GM12878 (cell line): Measurements from ENCODE around the gene R3HDM2. TPM values are rescaled to one million over a fixed set of nuclear protein-coding genes. Genes with fewer than 3 reads are reported as not detected.
"Not testable (repeated sequence)": the region's sequence is repeated elsewhere in the genome, so short reads cannot be mapped to it uniquely, and the experiment has no call there.

Experiments used
- ATAC-seq: fragments of 200-7000 bp; cut with Tn5 transposase; 3 replicates; pipeline ENCODE4 v1.9.1; 2020; ENCODE audit warnings: mild to moderate bottlenecking, moderate library complexity
- BruUV-seq: library from RNA; stranded (reverse); fragments of 400-500 nt; replicated peaks from 2 replicates; lab custom pipeline; 2021; lab: Mats Ljungman, UMichigan
- CTCF ChIA-PET: fragments of 300-600 bp; sonication (Branson Sonifier 250); formaldehyde crosslinking; extraction: SDS; loops from one replicate; lab custom pipeline; 2021; ENCODE audit warnings: inconsistent platforms; lab: Yijun Ruan, JAX
- POLR2A ChIA-PET: fragments of 350-600 bp; formaldehyde crosslinking; extraction: SDS; loops from one replicate; lab custom pipeline; 2021; ENCODE audit warnings: inconsistent platforms; lab: Charles Lee
- RAD21 ChIA-PET: fragments of 300-600 bp; sonication (Branson Sonifier 250); formaldehyde crosslinking; loops from one replicate; lab custom pipeline; 2023; ENCODE audit warnings: antibody characterized with exemption; ENCODE audit not compliant: unreplicated experiment; lab: Charles Lee
- SMC1A ChIA-PET: fragments of 300-600 bp; sonication (Branson Sonifier 250); formaldehyde crosslinking; loops from one replicate; lab custom pipeline; 2023; ENCODE audit not compliant: unreplicated experiment, uncharacterized antibody; lab: Charles Lee
- DNase-seq: peaks from one replicate; pipeline ENCODE4 v3.0.0-alpha.2; 2011; ENCODE audit warnings: low read depth, low spot score
- FAIRE-seq: peaks from 3 replicates; lab custom pipeline; 2011; peaks lifted over from hg19 to GRCh38; lab: Jason Lieb, UNC
- H2AFZ ChIP-seq: 2 replicates; pipeline ENCODE4 v1.6.0; 2011; ENCODE audit warnings: low read depth, low read length, control low read depth; ENCODE audit not compliant: control insufficient read depth
- H3K27ac ChIP-seq: 2 replicates; pipeline ENCODE4 v1.5.1; 2011; ENCODE audit warnings: control low read depth; ENCODE audit not compliant: control insufficient read depth, insufficient read depth
- H3K27me3 ChIP-seq, 2 experiments: replicated peaks in 1 of 2; 2 replicates each; pipeline versions ENCODE4 v1.6.0 to v1.6.1; 2011; ENCODE audit warnings: low read length in 1 of 2; ENCODE audit not compliant: control insufficient read depth in 2 of 2, insufficient read depth in 2 of 2
- H3K36me3 ChIP-seq, 2 experiments: 2 replicates each; pipeline ENCODE4 v1.5.1; 2011; ENCODE audit warnings: low read length in 1 of 2; ENCODE audit not compliant: control insufficient read depth in 2 of 2, insufficient read depth in 2 of 2
- H3K4me1 ChIP-seq: 2 replicates; pipeline ENCODE4 v1.6.1; 2011; ENCODE audit warnings: mild to moderate bottlenecking, low read length, moderate library complexity, mixed read lengths; ENCODE audit not compliant: control insufficient read depth, insufficient read depth
- H3K4me2 ChIP-seq: 2 replicates; pipeline ENCODE4 v1.6.0; 2011; ENCODE audit warnings: control low read depth; ENCODE audit not compliant: control insufficient read depth, insufficient read depth
- H3K4me3 ChIP-seq: fragments of 200-600 bp; sonication (generic); 2 replicates; pipeline ENCODE4 v1.5.1; 2016
- H3K79me2 ChIP-seq: 2 replicates; pipeline ENCODE4 v1.6.0; 2011; ENCODE audit warnings: low read length; ENCODE audit not compliant: control insufficient read depth, insufficient read depth
- H3K9ac ChIP-seq: 2 replicates; pipeline ENCODE4 v1.8.0; 2011; ENCODE audit warnings: low read length, control low read depth, mixed read lengths; ENCODE audit not compliant: control insufficient read depth, insufficient read depth
- H3K9me3 ChIP-seq: replicated peaks from 3 replicates; pipeline ENCODE4 v1.5.1; 2011; ENCODE audit warnings: mild to moderate bottlenecking, low read length; ENCODE audit not compliant: control insufficient read depth, insufficient read depth
- H4K20me1 ChIP-seq: 2 replicates; pipeline ENCODE4 v1.6.0; 2011; ENCODE audit not compliant: control insufficient read depth, insufficient read depth
- GATAD2B ChIP-seq: fragments of 450-650 bp; conservative IDR thresholded peaks from 2 replicates; pipeline ENCODE4 v1.6.1; 2017; ENCODE audit warnings: low read depth, mild to moderate bottlenecking, moderate library complexity
- POLR2AphosphoS5 ChIP-seq: IDR thresholded peaks from 2 replicates; pipeline ENCODE4 v1.6.1; 2011; ENCODE audit warnings: mild to moderate bottlenecking, low read length, inconsistent platforms
- WGBS: methylation state at CpG from one replicate; pipeline ENCODE4 v1.1.6; 2016; ENCODE audit warnings: low lambda C conversion rate; ENCODE audit not compliant: insufficient replicate concordance, insufficient coverage; ENCODE audit errors: missing lambda C conversion rate; 5-methylcytosine and 5-hydroxymethylcytosine counted together
- in situ Hi-C: fragments of 300-500 bp; cut with MboI; formaldehyde crosslinking; loops from 9 replicates; pipeline ENCODE4 v1.14.3; 2018; ENCODE audit warnings: mixed read lengths
- intact Hi-C: fragments of 100-400 bp; cut with micrococcal nuclease; formaldehyde crosslinking; loops from one replicate; pipeline ENCODE4 v1.14.2; 2022; ENCODE audit not compliant: unreplicated experiment
- polyA plus RNA-seq, 11 experiments: library from polyadenylated mRNA; depleted of rRNA in 4 of 11; unstranded in 6 of 11; stranded (reverse) in 5 of 11; fragments of >200 nt; fragmentation: Nextera tagmentation in 4 of 11; fragmentation: Illumina TruSeq in 1 of 11; extraction: Ambion mirVana in 4 of 11; extraction: Trizol in 1 of 11; gene quantifications; 1 replicate in 1 of 11; 2 replicates in 10 of 11; pipeline versions ENCODE4 v1.2.1 to v1.2.3, GENCODE V29; 2011 to 2016; ENCODE audit warnings: inconsistent platforms in 2 of 11, missing spikeins in 2 of 11, low read depth in 1 of 11
- total RNA-seq, 4 experiments: library from RNA; depleted of rRNA in 3 of 4; stranded (reverse); fragments of >200 nt in 3 of 4; fragmentation: Illumina TruSeq in 1 of 4; extraction: Trizol in 1 of 4; gene quantifications; 2 replicates each; pipeline versions ENCODE4 v1.2.1 to v1.2.3, GENCODE V29; 2013 to 2021

Gene R3HDM2
- total and polyA plus RNA-seq, 10 of the 15 experiments (the other 5 are each of a cell fraction or from before 2014, with no cell fraction given): 4.6 to 26.1 (median 11.2) TPM

DNA sequence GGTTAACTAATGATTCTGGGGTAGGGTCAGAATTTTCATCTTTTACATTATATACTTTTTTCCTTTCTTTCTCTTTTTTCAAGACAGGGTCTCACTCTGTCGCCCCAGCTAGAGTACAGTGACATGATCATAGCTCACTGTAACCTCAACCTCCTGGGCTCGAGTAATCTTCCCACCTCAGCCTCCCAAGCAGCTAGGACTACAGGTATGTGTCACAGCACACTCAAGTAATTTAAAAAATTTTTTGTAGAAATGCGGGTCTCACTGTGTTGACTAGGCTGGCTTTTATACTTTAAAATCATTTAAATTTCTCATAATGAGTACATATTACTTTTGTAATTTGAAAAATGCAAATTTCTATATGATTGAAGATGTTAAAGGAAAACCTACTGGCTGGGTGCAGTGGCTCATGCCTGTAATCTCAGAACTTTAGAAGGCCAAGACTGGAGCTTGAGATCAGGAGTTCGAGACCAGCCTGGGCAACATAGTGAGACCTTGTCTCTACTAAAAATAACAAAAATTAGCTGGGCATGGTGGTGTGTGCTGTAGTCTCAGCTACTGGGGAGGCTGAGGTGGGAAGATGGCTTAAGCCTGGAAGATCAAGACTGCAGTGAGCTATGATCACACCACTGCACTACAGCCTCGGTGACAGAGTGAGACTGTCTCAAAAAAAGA is 25.7 kb downstream of the R3HDM2 start:
- H3K79me2 ChIP-seq: no peaks in the 10 kb centered on the region
- in situ Hi-C loops (no loop called here), intact Hi-C loops (no loop called here)
- no peaks in the 10 kb centered on the region; a peak in 1 of 4 replicates for H3K36me3 ChIP-seq
- H2AFZ ChIP-seq: no peak overlapping the region
- H3K4me3 ChIP-seq: no peak overlapping the region
- ChIA-PET SMC1A (interaction anchor here (1.0 to 1.2 kb wide), 2 partner anchors 47 to 51 kb away, joined by 3 read pairs; no protein-coding TSS in a partner anchor), POLR2A (interaction anchor here (0.7 kb wide), 1 partner anchor 25 kb away, joined by 3 read pairs; no protein-coding TSS in a partner anchor), RAD21 (no interaction called here), CTCF (interaction anchor here (1.2 to 1.5 kb wide), 3 partner anchors 16 to 47 kb away, joined by 3 to 5 read pairs (median 3); no protein-coding TSS in a partner anchor)
- H3K9ac ChIP-seq: no peak overlapping the region
- H3K4me1 ChIP-seq: no peaks in the 10 kb centered on the region
- 38% methylated on average over 5 of the region's 5 CpGs for WGBS
- no peak overlapping the region for H3K4me2 ChIP-seq
- H3K27ac ChIP-seq: no peak overlapping the region
- H3K9me3 ChIP-seq: no peaks in the 10 kb centered on the region
- no peak for DNase-seq
- no peak for TF ChIP-seq POLR2AphosphoS5
- TF ChIP-seq GATAD2B: no peak
- no TSS peak for BruUV-seq
- no peak for FAIRE-seq
- no peaks in the 10 kb centered on the region for H3K27me3 ChIP-seq
- ATAC-seq: 0 out of 3 replicates have a peak, but pooled peaks have one; percentile 19
- H4K20me1 ChIP-seq: no peaks in the 10 kb centered on the region

GRCh38 chr12:57402156-57402555 is 28.7 kb downstream of the R3HDM2 start:
- CTCF ChIA-PET: interaction anchor here (0.7 to 1.7 kb wide), 4 partner anchors 9 to 650 kb away, joined by 3 to 5 read pairs (median 4); no protein-coding TSS in a partner anchor
- DNase-seq, H3K4me1 ChIP-seq, H3K36me3 ChIP-seq, H3K9ac ChIP-seq, intact Hi-C loops, FAIRE-seq, BruUV-seq, H3K9me3 ChIP-seq, H3K4me2 ChIP-seq, H4K20me1 ChIP-seq, ATAC-seq, in situ Hi-C loops, H3K4me3 ChIP-seq, POLR2A ChIA-PET, H3K27ac ChIP-seq, H2AFZ ChIP-seq, H3K79me2 ChIP-seq, H3K27me3 ChIP-seq: not testable (repeated sequence)
- SMC1A ChIA-PET: interaction anchor here (0.6 to 0.9 kb wide), 2 partner anchors 10 to 232 kb away, joined by 3 read pairs; no protein-coding TSS in a partner anchor
- 96% methylated on average over 4 of the region's 4 CpGs for WGBS
- RAD21 ChIA-PET: interaction anchor here (1.1 to 1.6 kb wide), 2 partner anchors 28 to 50 kb away, joined by 3 to 5 read pairs; no protein-coding TSS in a partner anchor
